ENCODE measurements around the gene CFAP410.

DNA sequence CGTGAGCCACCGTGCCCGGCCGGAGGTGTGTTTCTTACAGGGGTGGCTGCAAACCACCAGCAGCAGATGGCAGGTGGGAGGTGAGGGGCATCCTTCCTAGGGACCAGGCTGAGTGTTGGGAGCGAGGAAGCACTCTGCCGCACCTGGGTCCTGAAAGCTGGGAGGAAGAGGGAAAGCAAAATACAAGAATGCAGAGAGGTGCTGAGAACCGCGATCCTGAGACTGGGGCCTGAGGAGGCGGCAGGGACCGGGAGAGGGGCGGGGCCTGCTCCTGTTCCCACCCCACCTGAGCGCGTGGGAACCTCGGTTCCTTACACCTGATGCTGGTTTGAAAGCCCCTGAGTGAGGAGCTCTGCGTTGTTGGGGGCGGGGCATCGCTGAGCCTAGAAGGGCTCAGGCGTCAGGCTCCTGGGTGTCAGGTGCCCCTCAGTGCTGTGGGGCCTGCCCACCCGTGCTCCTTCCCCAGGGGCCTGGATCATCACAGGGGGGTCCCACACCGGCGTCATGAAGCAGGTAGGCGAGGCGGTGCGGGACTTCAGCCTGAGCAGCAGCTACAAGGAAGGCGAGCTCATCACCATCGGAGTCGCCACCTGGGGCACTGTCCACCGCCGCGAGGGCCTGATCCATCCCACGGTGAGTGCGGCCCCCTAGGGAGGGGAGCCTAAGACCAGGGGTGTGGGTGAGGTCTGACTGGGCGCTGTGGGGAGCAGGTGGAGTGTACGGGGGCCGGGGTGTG lies 29.7 kb upstream of the CFAP410 start:
- TF ChIP-seq, protein P1, sequence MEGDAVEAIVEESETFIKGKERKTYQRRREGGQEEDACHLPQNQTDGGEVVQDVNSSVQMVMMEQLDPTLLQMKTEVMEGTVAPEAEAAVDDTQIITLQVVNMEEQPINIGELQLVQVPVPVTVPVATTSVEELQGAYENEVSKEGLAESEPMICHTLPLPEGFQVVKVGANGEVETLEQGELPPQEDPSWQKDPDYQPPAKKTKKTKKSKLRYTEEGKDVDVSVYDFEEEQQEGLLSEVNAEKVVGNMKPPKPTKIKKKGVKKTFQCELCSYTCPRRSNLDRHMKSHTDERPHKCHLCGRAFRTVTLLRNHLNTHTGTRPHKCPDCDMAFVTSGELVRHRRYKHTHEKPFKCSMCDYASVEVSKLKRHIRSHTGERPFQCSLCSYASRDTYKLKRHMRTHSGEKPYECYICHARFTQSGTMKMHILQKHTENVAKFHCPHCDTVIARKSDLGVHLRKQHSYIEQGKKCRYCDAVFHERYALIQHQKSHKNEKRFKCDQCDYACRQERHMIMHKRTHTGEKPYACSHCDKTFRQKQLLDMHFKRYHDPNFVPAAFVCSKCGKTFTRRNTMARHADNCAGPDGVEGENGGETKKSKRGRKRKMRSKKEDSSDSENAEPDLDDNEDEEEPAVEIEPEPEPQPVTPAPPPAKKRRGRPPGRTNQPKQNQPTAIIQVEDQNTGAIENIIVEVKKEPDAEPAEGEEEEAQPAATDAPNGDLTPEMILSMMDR (IDR thresholded peaks at IDR 0.05; ENCODE audit: low read length): no peak
- TF ChIP-seq EZH2 (optimal IDR thresholded peaks at IDR 0.05; ENCODE audit: low read depth, low read length): no peak
- TF ChIP-seq EZH2phosphoT487 (IDR thresholded peaks at IDR 0.05; ENCODE audit: low read length): no peak

Measured in MM.1S (cell line).